Left cardiac atrium (tissue), 4 donors: Measurements from ENCODE around the gene TENM3. TPM values are rescaled to one million over a fixed set of nuclear protein-coding genes. Genes with fewer than 3 reads are reported as not detected.

Experiments used
- ATAC-seq, 2 donors: fragments of 200-7000 bp; cut with Tn5 transposase; one replicate each; pipeline ENCODE4 v1.9.1; 2020; ENCODE audit warnings: mild to moderate bottlenecking in 2 of 2, moderate library complexity in 2 of 2
- DNase-seq: peaks from one replicate; pipeline ENCODE4 v3.0.0-alpha.2; 2020
- intact Hi-C, 2 donors: fragments of 100-400 bp; cut with DNase I; formaldehyde crosslinking; loops; one replicate each; pipeline versions ENCODE4 v1.14.1 to v1.15.1; 2022 to 2023
- total RNA-seq, 2 donors: library from RNA; stranded (reverse); fragmentation: NEBNext Ultra II Directional; extraction: Animal tissue kit (Norgen Biotek cat#: 25700); gene quantifications; one replicate each; pipeline ENCODE4 v1.2.1, GENCODE V29; 2021
- donor health status: DM: no; HTN: yes; CAD: no.
- donor health status: DM: no; HTN: yes; CAD: no; lungs with severe emphysema.
- donor health status: DM: yes; HTN: yes; CAD: no.
- donor health status: Dilated cardiomyopathy.

Gene TENM3
- total RNA-seq, 2 donors from 2014 or later = 6.6 to 9.2 TPM

- intact Hi-C loops = no loop called here
- ATAC-seq = no peak
These were observed 579.4 kb downstream of the TENM3 start for GRCh38 chr4:182822554-182822953.

GRCh38 chr4:182823576-182823975, 580.4 kb downstream of the TENM3 start:
- no peak for DNase-seq
- ATAC-seq = no peak
- intact Hi-C loops = no loop called here

More at GRCh38 chr4:182822554-182822953, 579.4 kb downstream of the TENM3 start:
- no peak for DNase-seq

- intact Hi-C loops = no loop called here
- ATAC-seq = no peak
- no peak for DNase-seq
These were observed 581.8 kb downstream of the TENM3 start for GRCh38 chr4:182825003-182825402.

GRCh38 chr4:182825786-182826185, 582.6 kb downstream of the TENM3 start:
- DNase-seq (no peak), ATAC-seq (no peak)
- intact Hi-C loops = no loop called here

- ATAC-seq (no peak), DNase-seq (no peak)
- intact Hi-C loops = no loop called here
These were observed 583.2 kb downstream of the TENM3 start for GRCh38 chr4:182826391-182826790.

GRCh38 chr4:182827166-182827565, 584.0 kb downstream of the TENM3 start:
- DNase-seq = no peak
- intact Hi-C loops = no loop called here
- ATAC-seq = no peak

- intact Hi-C loops = no loop called here
- ATAC-seq (no peak), DNase-seq (no peak)
These were observed 584.8 kb downstream of the TENM3 start for GRCh38 chr4:182827954-182828353.

GRCh38 chr4:182828360-182829025, 585.3 kb downstream of the TENM3 start:
- DNase-seq = no peak
- intact Hi-C loops = no loop called here
- no peak for ATAC-seq

GRCh38 chr4:182829196-182829595, 586.0 kb downstream of the TENM3 start:
- intact Hi-C loops = no loop called here
- DNase-seq = no peak

GRCh38 chr4:182831376-182831775, 588.2 kb downstream of the TENM3 start:
- DNase-seq (no peak), ATAC-seq (no peak)
- intact Hi-C loops = no loop called here

More at GRCh38 chr4:182829196-182829595, 586.0 kb downstream of the TENM3 start:
- ATAC-seq = no peak

GRCh38 chr4:182832352-182833120, 589.3 kb downstream of the TENM3 start:
- DNase-seq (no peak), ATAC-seq (no peak)
- intact Hi-C loops = no loop called here

GRCh38 chr4:182835006-182835740, 592.0 kb downstream of the TENM3 start:
- ATAC-seq = no peak
- intact Hi-C loops = no loop called here
- no peak for DNase-seq

GRCh38 chr4:182837831-182838230, 594.6 kb downstream of the TENM3 start:
- DNase-seq (no peak), ATAC-seq (no peak)
- intact Hi-C loops = no loop called here

GRCh38 chr4:182838535-182838934, 595.3 kb downstream of the TENM3 start:
- intact Hi-C loops = no loop called here
- ATAC-seq (no peak), DNase-seq (no peak)

- no peak for DNase-seq
- ATAC-seq = no peak
- intact Hi-C loops = no loop called here
These were observed 596.1 kb downstream of the TENM3 start for GRCh38 chr4:182839256-182839655.

GRCh38 chr4:182840108-182840507, 596.9 kb downstream of the TENM3 start:
- ATAC-seq (no peak), DNase-seq (no peak)
- intact Hi-C loops = no loop called here

GRCh38 chr4:182842104-182842600, 599.0 kb downstream of the TENM3 start:
- intact Hi-C loops = no loop called here
- DNase-seq (no peak), ATAC-seq (no peak)

GRCh38 chr4:182842759-182843390, 599.7 kb downstream of the TENM3 start:
- DNase-seq = no peak

GRCh38 chr4:182843808-182844325, 600.7 kb downstream of the TENM3 start:
- intact Hi-C loops = no loop called here
- DNase-seq (no peak), ATAC-seq (no peak)

More at GRCh38 chr4:182842759-182843390, 599.7 kb downstream of the TENM3 start:
- ATAC-seq = no peak
- intact Hi-C loops = no loop called here
